Measurements from ENCODE around the gene NUBPL.

DNA sequence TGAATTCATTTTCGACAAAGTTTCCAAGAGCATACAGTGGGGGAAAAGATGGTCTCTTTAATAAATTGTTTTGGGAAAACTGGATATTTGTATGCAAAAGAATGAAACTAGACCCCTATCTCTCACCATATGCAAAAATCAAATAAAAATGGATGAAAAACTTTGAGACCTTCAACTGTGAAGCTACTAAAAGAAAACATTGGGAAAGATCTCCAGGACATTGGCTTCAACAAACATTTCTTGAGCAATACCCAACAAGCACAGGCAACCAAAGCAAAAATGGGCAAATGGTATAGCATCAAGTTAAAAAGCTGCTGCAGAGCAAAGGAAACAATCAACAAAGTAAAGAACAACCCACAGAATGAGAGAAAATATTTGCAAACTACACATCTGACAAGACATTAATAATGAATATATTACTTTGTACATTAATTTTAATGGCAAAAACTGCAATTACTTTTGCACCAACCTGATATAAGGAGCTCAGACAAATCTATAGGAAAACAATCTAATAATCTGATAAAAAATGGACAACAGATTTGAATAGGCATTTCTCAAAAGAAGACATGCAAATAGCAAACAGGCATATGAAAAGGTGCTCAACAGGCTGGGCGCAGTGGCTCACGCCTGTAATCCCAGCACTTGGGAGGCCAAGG is 50.7 kb downstream of the NUBPL start:
- no peak for TF ChIP-seq POLR2A (IDR thresholded peaks at IDR 0.05)
- TF ChIP-seq, protein P1, sequence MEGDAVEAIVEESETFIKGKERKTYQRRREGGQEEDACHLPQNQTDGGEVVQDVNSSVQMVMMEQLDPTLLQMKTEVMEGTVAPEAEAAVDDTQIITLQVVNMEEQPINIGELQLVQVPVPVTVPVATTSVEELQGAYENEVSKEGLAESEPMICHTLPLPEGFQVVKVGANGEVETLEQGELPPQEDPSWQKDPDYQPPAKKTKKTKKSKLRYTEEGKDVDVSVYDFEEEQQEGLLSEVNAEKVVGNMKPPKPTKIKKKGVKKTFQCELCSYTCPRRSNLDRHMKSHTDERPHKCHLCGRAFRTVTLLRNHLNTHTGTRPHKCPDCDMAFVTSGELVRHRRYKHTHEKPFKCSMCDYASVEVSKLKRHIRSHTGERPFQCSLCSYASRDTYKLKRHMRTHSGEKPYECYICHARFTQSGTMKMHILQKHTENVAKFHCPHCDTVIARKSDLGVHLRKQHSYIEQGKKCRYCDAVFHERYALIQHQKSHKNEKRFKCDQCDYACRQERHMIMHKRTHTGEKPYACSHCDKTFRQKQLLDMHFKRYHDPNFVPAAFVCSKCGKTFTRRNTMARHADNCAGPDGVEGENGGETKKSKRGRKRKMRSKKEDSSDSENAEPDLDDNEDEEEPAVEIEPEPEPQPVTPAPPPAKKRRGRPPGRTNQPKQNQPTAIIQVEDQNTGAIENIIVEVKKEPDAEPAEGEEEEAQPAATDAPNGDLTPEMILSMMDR (IDR thresholded peaks at IDR 0.05), result no peak

Measured in lower leg skin (tissue), 3 donors.